Retinal pigment epithelial cell (primary cell): ENCODE measurements around the gene SMIM5.
A peak's percentile ranks its signal among the peaks of the same experiment; 100 is the strongest.

ENCODE experiments used
- DNase-seq: peaks from one replicate; pipeline ENCODE4 v3.0.0-alpha.2; 2010; ENCODE audit warnings: low read depth
- H3K4me3 ChIP-seq: 2 replicates; pipeline ENCODE4 v1.5.1; 2011; ENCODE audit warnings: mild to moderate bottlenecking, low read length, control low read depth, moderate library complexity
- TF ChIP-seq, protein P1 (sequence below): conservative IDR thresholded peaks from 2 replicates; pipeline ENCODE4 v1.5.1; 2011; ENCODE audit warnings: low read depth, low read length, control low read depth, inconsistent platforms

The SMIM5 gene

DNA sequence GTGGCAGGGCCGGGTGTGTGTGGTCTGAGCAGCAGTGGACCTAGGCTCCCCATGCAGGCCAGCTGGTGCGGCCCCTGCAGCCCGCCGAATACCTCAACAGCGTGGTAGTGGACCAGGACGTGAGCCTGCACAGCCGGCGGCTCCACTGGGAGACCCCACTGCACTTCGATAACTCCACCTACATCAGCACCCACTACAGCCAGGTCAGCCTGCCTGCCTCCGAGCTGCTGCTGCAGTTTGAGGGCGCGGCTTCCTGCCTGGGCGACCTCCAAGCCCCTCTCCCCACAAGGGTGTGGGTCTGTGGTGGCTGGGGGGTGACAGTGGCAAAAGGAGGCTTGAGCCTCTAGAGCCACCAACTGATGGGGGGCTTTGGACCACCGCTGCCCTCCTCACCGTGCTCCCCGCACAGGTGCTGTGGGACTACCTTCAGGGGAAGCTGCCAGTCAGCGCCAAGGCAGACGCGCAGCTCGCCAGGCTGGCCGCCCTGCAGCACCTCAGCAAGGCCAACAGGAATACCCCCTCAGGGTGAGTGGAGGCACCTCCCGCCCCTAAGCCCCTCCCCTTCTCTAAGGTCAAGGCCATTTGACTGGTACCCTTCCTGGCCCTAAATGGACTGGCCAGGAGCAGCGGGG lies 8.4 kb upstream of the SMIM5 start:
- TF ChIP-seq, protein P1, sequence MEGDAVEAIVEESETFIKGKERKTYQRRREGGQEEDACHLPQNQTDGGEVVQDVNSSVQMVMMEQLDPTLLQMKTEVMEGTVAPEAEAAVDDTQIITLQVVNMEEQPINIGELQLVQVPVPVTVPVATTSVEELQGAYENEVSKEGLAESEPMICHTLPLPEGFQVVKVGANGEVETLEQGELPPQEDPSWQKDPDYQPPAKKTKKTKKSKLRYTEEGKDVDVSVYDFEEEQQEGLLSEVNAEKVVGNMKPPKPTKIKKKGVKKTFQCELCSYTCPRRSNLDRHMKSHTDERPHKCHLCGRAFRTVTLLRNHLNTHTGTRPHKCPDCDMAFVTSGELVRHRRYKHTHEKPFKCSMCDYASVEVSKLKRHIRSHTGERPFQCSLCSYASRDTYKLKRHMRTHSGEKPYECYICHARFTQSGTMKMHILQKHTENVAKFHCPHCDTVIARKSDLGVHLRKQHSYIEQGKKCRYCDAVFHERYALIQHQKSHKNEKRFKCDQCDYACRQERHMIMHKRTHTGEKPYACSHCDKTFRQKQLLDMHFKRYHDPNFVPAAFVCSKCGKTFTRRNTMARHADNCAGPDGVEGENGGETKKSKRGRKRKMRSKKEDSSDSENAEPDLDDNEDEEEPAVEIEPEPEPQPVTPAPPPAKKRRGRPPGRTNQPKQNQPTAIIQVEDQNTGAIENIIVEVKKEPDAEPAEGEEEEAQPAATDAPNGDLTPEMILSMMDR, result no peak
- DNase-seq, result no peak
- H3K4me3 ChIP-seq, result no peak overlapping the region

DNA sequence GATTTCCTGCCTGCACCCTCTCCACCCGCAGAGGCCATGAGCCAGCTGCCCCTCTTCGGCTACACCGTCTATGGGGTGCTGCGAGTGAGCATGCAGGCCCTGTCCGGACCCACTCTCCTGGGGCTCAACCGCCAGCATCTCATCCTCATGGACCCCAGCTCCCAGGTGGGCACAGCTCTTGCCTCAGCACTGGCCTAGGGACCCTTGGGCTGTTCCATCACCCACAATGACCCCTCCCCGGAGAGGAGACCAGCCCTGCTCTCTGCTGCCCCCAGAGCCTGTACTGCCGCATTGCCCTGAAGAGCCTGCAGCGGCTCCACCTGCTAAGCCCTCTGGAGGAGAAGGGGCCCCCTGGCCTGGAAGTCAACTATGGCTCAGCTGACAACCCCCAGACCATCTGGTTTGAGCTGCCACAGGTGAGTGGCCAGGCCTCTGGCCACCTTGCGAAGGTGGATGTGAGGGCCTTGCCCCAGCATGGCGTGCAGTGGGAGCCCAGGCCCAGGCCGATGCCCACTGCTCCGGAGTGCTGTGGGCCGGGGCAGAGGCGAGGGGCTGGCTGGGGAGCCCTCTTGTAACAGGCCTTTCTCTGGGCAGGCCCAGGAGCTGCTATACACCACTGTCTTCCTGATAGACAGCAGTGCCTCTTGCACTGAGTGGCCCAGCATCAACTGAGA lies 7.3 kb upstream of the SMIM5 start:
- TF ChIP-seq, protein P1, result peak; percentile 90
- DNase-seq, result no peak
- no peak overlapping the region for H3K4me3 ChIP-seq

DNA sequence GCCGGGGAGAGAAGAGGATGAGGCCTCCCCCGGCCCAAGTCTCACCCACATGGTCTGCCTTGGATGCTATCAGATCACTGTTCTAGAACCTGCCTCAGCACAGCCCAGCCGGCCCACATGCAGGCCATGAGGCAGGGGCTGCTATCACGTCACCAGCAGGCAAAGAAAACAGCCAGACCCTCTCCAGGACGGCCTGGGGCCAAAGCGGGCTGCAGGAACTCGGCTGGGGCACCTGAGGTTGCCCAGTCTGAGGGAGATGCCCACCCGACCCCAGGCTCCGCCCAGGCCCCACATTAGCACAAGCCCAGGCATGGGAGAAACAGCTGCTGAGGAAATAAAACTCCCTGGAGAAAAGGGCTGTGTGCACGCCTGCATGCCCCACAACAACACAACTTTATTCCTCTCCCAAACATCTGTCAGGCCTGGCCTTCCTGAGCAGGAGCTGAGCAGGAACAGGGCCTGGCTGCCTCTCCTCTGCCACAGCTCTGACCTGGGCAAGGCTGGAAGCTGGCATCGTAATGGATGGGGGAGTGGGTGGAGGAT lies 6.7 kb upstream of the SMIM5 start:
- no peak overlapping the region for H3K4me3 ChIP-seq
- DNase-seq, result no peak

DNA sequence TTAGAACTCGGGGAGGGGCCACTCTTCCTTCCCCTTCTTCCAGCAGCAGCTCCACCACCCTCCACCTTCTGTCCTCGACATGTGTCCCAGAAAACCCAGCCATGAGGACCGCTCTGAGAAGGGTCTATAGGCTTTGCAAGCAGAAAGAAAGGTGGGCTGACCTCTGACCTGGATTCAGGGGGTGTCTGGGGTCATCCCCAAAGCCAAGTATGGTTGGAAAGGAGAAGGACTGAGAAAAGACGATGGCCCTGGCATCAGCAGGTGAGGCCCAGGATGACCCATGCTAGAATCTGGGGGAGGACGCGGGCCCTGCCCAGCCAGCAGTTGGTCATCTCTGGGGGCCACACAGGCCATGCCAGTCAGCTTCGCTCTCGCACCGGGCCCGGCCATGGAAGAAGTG lies 6.1 kb upstream of the SMIM5 start:
- H3K4me3 ChIP-seq, result no peak overlapping the region
- no peak for DNase-seq
- TF ChIP-seq, protein P1, result no peak

More for the DNA sequence above, 6.7 kb upstream of the SMIM5 start:
- TF ChIP-seq, protein P1, result no peak

DNA sequence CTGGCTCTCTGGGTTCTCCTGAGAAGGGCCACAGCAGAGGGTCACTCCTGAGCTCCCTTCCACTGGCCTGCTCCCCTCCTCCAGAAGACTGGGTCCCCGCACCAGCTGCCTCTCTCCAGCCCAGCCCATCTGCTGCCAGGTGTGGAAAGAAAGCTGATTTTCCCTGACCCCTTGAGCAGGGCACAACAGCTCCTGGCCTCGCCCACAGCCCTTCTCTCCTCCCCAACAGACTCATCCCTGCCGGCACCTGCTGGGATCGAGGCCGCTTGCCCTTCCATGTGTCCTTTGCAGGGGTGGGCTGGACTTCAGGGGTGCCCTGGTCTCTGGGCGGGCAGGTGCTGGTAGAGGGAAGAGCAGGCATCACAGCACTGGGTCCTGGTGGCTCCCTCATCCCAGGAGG lies 4.8 kb upstream of the SMIM5 start:
- TF ChIP-seq, protein P1, result no peak
- H3K4me3 ChIP-seq, result no peak overlapping the region
- no peak for DNase-seq

DNA sequence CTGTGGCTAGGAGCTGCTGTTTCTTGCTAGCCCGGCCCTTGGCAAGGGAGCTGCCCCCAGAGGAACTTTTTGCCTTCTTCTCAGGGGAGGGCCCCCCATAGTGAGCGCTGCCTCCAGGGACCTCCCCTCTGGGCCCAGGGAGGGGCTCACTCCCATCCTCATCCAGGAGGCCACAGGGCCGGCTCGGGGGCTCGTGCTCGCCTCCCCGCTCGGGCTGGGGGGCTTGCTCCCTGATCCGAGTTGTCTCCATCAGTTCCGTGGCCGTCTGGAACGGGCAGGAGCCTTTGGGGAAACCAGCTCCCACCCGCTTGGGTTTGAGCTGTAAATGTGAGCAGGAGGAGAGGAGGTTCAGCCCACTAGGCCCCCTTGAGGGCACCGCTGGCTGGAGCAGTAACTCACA lies 4.1 kb upstream of the SMIM5 start:
- TF ChIP-seq, protein P1, result no peak
- DNase-seq, result no peak
- no peak overlapping the region for H3K4me3 ChIP-seq
